GM19238 (cell line): ENCODE data around the gene PSMC2.
"Not testable (repeated sequence)": the region's sequence is repeated elsewhere in the genome, so short reads cannot be mapped to it uniquely, and the experiment has no call there.

Source experiments
- DNase-seq: peaks from one replicate; pipeline ENCODE4 v3.0.0; 2011; ENCODE audit warnings: low spot score; ENCODE audit not compliant: insufficient read length

The PSMC2 gene

GRCh38 chr7:103373866-103374643 is 26.6 kb downstream of the PSMC2 start:
- DNase-seq = no peak

DNA sequence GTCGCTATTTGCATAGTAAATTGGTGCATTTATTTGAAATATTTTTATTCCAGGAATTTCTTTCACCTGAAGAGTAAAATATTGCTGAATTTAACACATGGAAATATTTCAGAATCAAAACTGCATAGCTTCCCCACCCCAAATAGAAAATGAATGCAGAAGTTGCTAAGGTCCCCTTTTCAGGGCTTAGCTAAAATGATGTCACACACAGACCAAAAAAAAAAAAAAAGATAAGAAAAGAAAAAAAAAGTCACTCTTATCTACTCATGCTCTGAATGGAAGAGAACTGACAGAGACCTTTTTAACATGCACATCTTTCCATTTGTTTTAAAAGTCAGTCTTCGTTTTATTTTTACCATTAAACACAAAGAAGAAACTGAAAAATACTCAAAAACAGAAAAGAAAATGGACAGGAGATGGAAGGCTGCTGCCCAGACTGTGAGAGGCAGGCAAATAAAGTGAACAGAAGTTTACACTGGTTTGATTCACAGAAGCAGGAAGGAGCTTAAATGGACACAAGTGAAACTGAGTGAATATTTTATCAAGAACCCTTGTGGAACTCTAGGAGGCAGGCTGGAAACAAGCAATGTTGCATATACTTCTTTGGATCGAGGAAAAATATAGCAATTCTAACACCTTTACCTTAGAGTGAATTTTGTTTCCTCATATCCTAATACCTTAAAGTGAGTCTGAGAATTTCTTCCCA is 32.0 kb downstream of the PSMC2 start:
- DNase-seq = no peak

DNA sequence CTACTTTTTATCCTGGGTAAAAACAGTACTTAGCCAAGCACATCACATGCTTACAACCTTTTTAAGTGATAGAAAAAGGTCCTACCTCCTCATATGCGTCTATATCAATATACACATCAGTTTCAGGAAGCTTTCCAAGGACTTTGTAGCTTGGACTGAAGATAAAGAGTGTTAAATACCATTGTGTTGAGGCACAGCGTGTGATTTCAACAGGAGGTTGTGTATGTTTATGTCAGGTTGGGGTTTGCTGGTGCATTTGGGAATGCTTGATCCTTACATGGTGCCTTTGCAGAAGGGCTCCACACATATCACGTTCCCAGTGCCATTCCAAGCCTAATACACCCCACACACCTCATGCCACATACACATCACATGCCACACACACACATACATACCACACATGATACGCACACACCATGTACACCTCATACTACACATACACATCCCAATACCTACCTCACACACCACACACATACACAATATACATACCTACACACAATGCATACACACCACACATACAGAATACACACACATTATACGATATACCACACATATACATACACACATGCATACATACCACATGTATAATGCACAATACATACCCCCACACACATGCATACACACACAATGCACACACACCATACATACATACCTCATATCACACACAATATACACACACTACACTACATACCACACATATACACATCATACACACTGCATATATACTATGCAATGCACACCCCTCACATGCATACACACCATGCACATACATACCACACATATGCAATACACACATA is 33.1 kb downstream of the PSMC2 start:
- DNase-seq = no peak

DNA sequence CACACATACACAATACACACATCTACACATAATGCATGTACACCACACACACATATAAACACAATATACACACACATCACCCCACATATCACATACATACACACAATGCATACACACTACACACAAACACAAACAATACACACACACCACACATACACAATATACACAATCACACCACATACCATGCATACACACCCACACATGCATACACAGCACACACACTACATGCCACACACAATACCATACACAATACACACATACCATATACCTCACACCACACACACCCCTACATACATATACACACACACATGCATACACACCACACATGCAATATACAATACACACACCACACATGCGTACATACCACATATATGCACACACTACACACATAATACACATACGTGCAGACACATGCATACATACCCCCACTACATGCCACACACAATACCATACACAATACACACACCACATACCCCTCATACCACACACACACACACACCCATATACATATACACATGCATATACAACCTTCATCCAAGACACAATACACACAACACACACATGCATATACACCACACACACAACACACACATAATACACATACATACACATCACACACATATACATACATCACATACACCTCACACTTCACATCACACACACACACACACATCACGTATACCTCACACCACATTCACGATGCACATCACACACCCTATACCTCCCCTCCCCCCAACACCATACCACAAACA is 34.0 kb downstream of the PSMC2 start:
- no peak for DNase-seq

- DNase-seq = no peak
Observed at GRCh38 chr7:103382032-103382402, 34.6 kb downstream of the PSMC2 start.

DNA sequence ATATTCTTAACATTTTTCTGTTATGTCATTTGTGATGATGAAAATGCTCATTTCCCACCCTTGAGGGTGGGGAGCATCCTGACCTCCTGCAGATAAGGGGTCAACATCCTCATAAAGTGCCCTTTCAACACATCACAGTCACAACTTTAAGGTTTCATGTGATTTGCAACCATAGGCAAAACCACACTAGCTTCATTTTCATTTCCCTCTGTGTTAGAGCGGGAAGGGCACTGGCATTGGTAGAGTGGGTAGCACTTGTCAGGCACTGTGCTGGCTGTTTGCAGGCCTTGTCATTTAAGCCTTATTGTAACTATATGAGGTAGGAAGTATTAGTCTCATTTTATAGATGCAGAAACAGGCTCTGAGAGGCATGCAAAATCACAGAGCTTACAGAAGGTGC is 39.8 kb downstream of the PSMC2 start:
- no peak for DNase-seq

DNA sequence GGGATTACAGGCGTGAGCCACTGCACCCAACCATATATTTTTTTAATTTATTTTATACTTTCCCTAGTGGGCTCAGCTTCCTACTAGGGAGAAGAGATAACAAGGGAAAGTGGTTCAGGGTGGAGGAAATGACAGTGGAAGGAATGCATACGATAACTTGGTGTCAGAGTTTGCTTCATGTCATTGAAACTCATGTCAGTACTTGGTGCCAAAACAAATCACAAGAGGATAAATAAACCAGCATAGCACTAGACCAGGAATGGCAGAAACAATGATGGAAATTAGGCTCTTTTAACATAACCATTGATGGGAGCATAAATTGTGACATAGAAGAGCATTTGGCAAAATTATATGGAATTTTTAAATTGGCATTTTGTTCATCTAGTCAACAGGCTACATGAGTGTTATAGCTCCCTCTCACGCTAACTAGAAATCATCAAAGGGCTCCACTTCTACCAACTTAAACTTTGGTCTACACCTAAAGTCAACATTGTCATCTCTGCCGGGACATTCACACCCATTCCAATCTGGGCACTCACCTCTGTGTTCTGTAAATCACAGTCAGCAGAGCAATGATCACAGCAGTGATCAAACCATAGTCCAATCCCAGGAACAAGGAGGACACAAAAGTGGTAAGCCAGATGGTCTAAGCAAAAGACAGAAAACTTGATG is 41.2 kb downstream of the PSMC2 start:
- no peak for DNase-seq

DNA sequence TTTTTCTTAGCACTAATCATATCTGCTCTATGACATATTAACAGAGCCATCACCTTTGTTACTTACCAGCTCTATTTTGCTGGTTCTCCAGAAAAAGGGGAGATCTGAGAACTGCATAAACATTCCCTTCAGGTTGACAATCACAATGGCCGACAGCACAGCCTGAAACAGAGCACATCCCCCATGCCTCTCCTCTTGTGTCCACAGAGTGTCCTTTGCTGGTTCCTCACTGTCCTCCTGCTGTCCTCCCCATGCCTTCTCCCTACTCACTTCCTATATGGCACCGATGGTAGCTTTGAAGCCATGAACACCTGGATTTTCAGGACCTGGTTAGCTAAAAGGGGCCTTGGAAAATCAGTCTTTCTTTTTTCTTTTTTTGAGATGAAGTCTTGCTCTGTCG is 41.8 kb downstream of the PSMC2 start:
- no peak for DNase-seq

GRCh38 chr7:103391150-103391549 is 43.7 kb downstream of the PSMC2 start:
- no peak for DNase-seq

DNA sequence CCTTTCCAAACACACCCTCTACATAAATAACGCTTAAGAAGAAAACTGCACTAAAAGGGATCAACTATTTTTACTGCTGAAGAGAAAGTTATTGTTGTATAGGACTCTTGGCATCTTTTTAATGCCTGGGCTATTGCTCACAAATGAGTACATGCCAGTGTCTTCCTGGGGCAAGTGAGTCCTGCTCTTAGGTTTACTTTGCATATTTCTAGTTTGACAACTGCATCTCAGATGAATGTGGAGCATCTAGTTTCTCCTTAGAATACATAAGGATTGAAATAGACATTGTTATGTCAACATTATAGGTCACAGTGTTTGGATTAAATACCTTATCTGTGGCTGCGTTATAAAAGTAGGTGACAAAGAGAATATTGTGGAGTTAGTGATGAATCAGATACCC is 44.5 kb downstream of the PSMC2 start:
- DNase-seq = no peak

DNA sequence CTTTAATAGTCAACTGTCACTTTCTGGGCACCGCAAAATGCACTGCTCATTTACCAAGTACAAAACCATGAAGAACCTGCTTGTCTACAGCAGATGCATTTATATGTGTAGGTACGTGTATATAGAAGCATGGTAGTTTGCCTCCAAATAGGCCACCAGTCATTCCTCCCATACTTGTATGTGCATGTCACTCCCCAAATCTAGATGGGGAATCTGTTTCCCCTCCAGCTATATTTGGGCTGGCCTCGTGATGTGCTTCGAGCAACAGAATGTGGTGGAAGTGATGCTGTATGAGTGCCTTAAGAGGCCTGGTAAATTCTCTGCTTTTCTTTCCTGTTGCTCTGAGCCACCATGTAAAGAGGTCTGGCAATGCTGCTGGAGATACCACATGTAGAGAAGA is 47.1 kb downstream of the PSMC2 start:
- no peak for DNase-seq

- no peak for DNase-seq
Observed at GRCh38 chr7:103395071-103395470, 47.6 kb downstream of the PSMC2 start.

- DNase-seq = no peak
Observed at GRCh38 chr7:103396471-103396870, 49.0 kb downstream of the PSMC2 start.

DNA sequence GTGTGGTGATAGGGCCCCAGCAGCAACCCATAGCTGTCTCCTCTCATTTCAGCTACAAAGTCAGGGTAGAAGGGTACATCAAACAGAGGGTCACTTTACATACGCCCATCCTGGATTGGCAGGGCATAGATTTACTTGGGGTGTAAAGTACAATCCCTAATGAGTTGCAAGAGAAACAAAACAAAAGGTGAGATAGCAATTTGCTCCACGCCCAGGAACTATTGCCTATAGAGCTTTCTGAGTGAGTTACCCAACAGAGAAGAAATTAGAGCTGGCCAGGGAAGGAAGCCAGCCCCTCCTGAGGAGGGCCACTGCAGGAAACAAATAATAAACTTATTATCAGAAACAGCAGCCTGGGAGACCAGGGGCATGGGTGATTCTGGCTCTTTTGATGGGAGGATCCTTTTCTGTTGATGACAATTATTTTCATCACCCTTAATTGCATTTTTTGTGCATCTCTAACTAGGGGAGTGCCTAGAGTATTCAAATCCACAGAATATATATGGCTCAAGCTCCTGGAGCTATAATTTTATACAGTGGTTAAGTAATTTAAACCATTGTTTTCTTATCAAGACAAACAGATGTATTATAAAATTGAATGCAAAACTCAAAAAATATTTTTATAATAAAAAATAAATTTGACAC is 51.2 kb downstream of the PSMC2 start:
- no peak for DNase-seq

DNA sequence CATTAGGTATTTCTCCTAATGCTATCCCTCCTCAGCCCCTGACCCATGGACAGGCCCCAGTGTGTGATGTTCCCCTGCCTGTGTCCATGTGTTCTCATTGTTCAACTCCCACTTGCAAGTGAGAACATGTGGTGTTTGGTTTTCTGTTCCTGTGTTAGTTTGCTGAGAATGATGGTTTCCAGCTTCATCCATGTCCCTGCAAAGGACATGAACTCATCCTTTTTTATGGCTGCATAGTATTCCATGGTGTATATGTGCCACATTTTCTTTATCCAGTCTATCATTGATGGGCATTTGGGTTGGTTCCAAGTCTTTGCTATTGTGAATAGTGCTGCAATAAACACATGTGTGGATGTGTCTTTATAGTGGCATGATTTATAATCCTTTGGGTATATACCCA is 52.2 kb downstream of the PSMC2 start:
- not testable (repeated sequence) for DNase-seq

- not testable (repeated sequence) for DNase-seq
Observed at GRCh38 chr7:103405789-103406613, 58.6 kb downstream of the PSMC2 start.

DNA sequence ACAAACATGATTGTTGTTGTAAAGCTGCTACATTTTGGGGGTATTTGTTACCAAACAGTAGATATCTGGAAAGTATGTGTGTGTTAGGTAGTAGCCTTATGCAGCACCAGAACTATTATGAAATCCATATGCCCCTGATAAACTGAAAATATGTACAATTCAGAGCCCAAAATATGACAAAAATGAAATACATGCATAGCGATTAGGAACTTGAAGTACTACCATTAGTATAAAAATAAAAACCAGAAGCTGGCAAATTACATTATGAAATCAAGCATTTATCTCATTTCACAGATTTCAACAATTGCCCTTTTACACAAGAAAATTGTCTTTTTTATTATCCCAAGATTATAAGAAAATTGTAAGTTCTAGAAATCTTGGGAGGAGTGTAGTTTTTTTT is 64.7 kb downstream of the PSMC2 start:
- no peak for DNase-seq

DNA sequence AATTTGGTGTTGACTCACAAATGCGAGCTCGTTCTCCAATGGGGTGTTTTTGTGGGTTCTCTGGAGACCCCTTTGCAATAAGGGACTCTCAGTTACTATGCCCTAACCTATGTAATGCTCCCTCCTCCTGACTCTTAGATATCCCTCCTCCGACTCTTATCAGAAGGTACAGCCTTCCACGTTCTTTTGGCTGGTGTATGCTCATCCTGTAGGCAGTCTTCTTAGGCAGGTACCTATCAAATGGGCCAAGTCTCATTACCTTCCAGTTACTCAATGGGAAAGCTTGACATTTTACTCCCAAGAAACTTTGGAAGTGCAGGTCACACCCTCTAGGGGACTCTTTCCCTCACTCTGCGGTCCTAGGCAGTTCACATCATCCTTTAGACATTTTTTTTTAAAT is 66.0 kb downstream of the PSMC2 start:
- no peak for DNase-seq

- no peak for DNase-seq
Observed at GRCh38 chr7:103418241-103418640, 70.8 kb downstream of the PSMC2 start.
